HL-60/S4 (cell line): ENCODE results near the gene FBXL20.

ENCODE experiments used
- in situ Hi-C: fragments of 300-500 bp; cut with MboI; formaldehyde crosslinking; loops from 2 replicates; pipeline ENCODE4 v1.14.3; 2022; ENCODE audit warnings: low sequenced_read_pairs

Gene FBXL20

GRCh38 chr17:39229274-39229913 lies 172.0 kb downstream of the FBXL20 start:
- in situ Hi-C loops: no loop called here

GRCh38 chr17:39227364-39227919 lies 174.0 kb downstream of the FBXL20 start:
- in situ Hi-C loops: no loop called here

GRCh38 chr17:39225959-39226683 lies 175.3 kb downstream of the FBXL20 start:
- in situ Hi-C loops: no loop called here

GRCh38 chr17:39225308-39225958 lies 176.0 kb downstream of the FBXL20 start, which contains the start of gene STAC2:
STAC2 (minus strand) TSS chr17:39225945; CDS start chr17:39225502, 443 bp downstream.
- in situ Hi-C loops: no loop called here

GRCh38 chr17:39224778-39225307 lies 176.6 kb downstream of the FBXL20 start:
- in situ Hi-C loops: no loop called here

GRCh38 chr17:39223907-39224777 lies 177.3 kb downstream of the FBXL20 start:
- in situ Hi-C loops: no loop called here

GRCh38 chr17:39222866-39223834 lies 178.3 kb downstream of the FBXL20 start:
- in situ Hi-C loops: no loop called here

GRCh38 chr17:39222151-39222550 lies 179.3 kb downstream of the FBXL20 start:
- in situ Hi-C loops: no loop called here

GRCh38 chr17:39221572-39221971 lies 179.9 kb downstream of the FBXL20 start:
- in situ Hi-C loops: no loop called here

GRCh38 chr17:39219647-39220154 lies 181.7 kb downstream of the FBXL20 start:
- in situ Hi-C loops: no loop called here

- in situ Hi-C loops: no loop called here
Observed at GRCh38 chr17:39218906-39219305, 182.5 kb downstream of the FBXL20 start.

GRCh38 chr17:39217734-39218369 lies 183.6 kb downstream of the FBXL20 start:
- in situ Hi-C loops: no loop called here

- in situ Hi-C loops: no loop called here
Observed at GRCh38 chr17:39213852-39214251, 187.6 kb downstream of the FBXL20 start.

- in situ Hi-C loops: no loop called here
Observed at GRCh38 chr17:39212841-39213480, 188.5 kb downstream of the FBXL20 start.

- in situ Hi-C loops: no loop called here
Observed at GRCh38 chr17:39212195-39212810, 189.1 kb downstream of the FBXL20 start.

GRCh38 chr17:39210093-39210434 lies 191.4 kb downstream of the FBXL20 start:
- in situ Hi-C loops: no loop called here

GRCh38 chr17:39209317-39210092 lies 191.9 kb downstream of the FBXL20 start:
- in situ Hi-C loops: no loop called here
